ENCODE measurements around the gene WBP1.

DNA sequence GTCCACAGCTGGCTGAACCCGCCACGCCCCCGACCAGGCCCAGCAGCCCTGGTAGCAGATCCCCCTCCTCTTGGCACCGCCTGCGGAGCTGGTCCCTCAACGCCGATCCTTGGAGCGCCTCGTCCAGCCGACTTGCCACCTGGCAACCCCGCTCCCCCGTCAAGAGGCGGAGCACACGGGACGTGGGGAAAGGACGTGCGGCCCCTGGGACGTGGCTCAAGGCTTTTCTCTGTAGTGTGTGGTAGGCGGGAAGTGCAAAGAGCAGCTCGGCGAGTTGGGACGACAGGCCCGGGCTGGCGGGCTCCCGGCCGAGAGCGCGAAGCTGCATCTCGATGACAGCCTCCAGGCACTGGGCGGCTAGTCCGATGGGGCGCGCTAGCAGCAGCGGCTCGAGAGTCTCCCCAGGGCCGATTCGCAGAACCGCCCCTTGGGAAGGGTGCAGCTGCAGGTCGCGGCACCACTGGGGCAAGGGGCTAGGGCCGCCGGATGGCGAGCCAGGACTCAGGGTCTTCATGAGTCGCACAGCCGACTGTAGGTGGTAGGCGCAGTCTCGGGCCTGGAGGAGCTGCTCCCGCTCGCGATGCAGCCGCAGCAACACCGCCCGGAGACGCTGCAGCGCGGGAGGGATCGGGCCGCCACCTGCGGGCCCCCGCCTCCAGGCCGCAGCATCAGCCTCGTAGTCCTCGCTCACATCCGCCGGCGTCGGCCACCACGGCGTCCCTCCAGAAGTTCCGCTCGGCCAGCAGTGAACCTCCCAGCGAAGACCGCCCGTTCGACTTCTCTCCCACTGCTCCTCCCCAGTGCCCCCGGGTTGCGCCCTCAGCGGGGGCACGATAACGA, 23.9 kb downstream of the WBP1 start:
- TF ChIP-seq, protein P1, sequence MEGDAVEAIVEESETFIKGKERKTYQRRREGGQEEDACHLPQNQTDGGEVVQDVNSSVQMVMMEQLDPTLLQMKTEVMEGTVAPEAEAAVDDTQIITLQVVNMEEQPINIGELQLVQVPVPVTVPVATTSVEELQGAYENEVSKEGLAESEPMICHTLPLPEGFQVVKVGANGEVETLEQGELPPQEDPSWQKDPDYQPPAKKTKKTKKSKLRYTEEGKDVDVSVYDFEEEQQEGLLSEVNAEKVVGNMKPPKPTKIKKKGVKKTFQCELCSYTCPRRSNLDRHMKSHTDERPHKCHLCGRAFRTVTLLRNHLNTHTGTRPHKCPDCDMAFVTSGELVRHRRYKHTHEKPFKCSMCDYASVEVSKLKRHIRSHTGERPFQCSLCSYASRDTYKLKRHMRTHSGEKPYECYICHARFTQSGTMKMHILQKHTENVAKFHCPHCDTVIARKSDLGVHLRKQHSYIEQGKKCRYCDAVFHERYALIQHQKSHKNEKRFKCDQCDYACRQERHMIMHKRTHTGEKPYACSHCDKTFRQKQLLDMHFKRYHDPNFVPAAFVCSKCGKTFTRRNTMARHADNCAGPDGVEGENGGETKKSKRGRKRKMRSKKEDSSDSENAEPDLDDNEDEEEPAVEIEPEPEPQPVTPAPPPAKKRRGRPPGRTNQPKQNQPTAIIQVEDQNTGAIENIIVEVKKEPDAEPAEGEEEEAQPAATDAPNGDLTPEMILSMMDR (conservative IDR thresholded peaks at IDR 0.05; ENCODE audit: low read depth, low read length) = no peak
- TF ChIP-seq EZH2 (IDR thresholded peaks at IDR 0.05; ENCODE audit: borderline replicate concordance, low read depth, low read length, poor library complexity, severe bottlenecking) = no peak

Data from A673 (cell line).